ENCODE results near the gene ALX3. TPM values are rescaled to one million over a fixed set of nuclear protein-coding genes. Genes with fewer than 3 reads are reported as not detected.
A peak's percentile ranks its signal among the peaks of the same experiment; 100 is the strongest.

Gene ALX3
- total RNA-seq, 2 donors from 2014 or later, result not detected

DNA sequence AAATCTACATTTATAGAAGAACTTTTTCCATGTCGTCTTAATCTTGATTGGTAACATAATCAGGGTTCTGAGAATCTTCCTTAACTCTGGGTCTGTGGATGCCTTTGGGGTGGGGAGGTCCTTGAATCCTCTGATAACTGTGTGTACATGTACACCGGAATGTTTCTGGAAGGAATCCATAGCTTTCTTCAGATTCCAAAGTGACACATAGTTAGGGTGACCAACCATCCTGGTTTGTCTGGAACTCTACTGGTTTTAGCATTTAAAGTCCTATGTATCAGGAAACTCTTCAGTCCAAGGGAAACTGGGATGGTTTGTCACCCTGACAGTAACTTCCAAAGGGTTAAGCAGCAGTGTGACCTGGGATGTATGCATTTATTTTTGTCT is 19.2 kb downstream of the ALX3 start:
- Histone ChIP-seq H3K4me1 (peaks cover 3% of the 10 kb centered on the region), H3K36me3 (peaks cover 16% of the 10 kb centered on the region), H3K9ac (ENCODE audit: low read depth in 2 of 2, low read length in 2 of 2) (no peak overlapping the region), H3K4me3 (no peak overlapping the region), H3K9me3 (no peaks in the 10 kb centered on the region), H3K27me3 (no peaks in the 10 kb centered on the region), H3K27ac (no peak overlapping the region)
- DNase-seq, result no peak
- intact Hi-C loops (cut with DNase I), result no loop called here
- TF ChIP-seq, protein P1, sequence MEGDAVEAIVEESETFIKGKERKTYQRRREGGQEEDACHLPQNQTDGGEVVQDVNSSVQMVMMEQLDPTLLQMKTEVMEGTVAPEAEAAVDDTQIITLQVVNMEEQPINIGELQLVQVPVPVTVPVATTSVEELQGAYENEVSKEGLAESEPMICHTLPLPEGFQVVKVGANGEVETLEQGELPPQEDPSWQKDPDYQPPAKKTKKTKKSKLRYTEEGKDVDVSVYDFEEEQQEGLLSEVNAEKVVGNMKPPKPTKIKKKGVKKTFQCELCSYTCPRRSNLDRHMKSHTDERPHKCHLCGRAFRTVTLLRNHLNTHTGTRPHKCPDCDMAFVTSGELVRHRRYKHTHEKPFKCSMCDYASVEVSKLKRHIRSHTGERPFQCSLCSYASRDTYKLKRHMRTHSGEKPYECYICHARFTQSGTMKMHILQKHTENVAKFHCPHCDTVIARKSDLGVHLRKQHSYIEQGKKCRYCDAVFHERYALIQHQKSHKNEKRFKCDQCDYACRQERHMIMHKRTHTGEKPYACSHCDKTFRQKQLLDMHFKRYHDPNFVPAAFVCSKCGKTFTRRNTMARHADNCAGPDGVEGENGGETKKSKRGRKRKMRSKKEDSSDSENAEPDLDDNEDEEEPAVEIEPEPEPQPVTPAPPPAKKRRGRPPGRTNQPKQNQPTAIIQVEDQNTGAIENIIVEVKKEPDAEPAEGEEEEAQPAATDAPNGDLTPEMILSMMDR (IDR thresholded peaks at IDR 0.05), result no peak

DNA sequence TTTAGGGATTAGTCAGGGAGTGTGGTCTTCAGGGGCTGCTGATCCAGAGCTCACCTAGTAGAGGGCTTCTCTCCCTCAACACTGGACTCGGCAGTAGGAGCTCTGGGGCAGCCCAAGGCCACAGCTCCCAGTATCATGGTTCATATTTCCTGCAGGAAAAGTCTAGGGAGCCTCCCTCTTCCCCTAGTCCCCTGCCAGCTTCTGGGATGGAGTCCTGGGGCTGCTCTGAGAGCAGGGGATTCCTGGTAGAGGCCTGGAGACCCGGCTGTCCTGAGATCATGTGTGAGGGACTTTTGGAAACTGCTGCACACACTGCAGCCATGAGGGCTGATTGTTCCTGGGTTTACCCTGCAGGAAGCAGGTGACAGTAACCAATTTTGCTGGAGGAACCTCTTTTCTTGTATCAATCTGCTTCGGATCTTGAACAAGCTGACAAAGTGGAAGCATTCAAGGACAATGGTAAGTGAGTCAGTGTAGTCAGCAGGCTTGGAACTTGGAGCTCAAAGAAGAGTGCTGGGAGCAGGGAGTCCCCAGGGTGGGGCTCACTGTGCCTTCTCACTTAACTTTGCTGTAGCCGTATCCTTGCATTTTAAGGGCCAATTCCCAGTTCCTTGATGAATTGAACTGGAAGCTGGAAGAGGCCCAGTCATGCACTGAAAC is 19.7 kb downstream of the ALX3 start:
- H3K36me3 ChIP-seq, result peaks cover 16% of the 10 kb centered on the region
- H3K27me3 ChIP-seq, result no peaks in the 10 kb centered on the region
- intact Hi-C loops (cut with DNase I), result no loop called here
- TF ChIP-seq, protein P1 (IDR thresholded peaks at IDR 0.05), result no peak
- H3K9me3 ChIP-seq, result no peaks in the 10 kb centered on the region
- H3K4me1 ChIP-seq, result peaks cover 3% of the 10 kb centered on the region
- no peak for DNase-seq
- no peak overlapping the region for H3K9ac ChIP-seq (ENCODE audit: low read depth in 2 of 2, low read length in 2 of 2)
- H3K27ac ChIP-seq, result no peak overlapping the region
- no peak overlapping the region for H3K4me3 ChIP-seq

DNA sequence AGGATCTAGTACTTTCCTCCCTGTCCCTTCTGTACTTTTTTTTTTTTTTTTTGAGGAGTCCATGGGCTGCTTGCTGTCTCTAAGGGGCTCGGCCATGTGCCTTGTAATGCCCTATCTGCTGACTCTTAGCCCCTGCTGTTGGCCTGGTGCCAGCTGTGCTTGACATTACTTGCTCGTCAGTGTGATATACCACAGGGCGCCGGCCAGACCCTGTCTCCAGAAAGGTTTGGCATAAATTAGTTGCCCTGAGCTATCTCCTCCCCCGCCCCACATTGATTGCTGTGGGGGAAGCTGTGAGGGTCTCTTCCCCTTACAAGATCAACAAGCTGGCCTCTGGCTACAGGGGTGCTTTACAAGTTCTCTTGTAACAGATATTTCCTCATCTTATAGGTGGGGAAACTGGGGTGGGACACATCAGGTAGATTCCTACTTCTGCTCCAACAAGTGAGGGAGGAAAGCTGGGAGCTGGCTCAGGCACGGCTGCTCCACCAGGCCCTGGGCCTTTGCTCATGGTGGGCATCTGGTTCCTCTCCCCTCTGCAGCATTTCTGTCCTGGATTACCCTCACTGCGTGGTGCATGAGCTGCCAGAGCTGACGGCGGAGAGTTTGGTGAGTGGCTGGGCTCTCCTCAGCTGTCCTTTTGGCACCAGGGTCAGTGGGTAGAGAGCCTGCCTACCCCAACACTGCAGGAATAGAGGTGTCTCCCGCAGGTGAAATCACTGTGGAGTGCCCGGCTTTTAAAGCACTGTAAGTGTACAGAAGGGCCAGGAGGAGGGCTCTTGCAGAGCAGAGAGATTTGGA is 20.5 kb downstream of the ALX3 start:
- TF ChIP-seq, protein P1 (IDR thresholded peaks at IDR 0.05), result no peak
- H3K9ac ChIP-seq (ENCODE audit: low read depth in 2 of 2, low read length in 2 of 2), result no peak overlapping the region
- H3K27me3 ChIP-seq, result no peaks in the 10 kb centered on the region
- no peak for DNase-seq
- H3K36me3 ChIP-seq, result peaks cover 15% of the 10 kb centered on the region
- H3K4me1 ChIP-seq, result peaks cover 3% of the 10 kb centered on the region
- intact Hi-C loops (cut with DNase I), result no loop called here
- H3K9me3 ChIP-seq, result no peaks in the 10 kb centered on the region
- no peak overlapping the region for H3K4me3 ChIP-seq
- H3K27ac ChIP-seq, result no peak overlapping the region

DNA sequence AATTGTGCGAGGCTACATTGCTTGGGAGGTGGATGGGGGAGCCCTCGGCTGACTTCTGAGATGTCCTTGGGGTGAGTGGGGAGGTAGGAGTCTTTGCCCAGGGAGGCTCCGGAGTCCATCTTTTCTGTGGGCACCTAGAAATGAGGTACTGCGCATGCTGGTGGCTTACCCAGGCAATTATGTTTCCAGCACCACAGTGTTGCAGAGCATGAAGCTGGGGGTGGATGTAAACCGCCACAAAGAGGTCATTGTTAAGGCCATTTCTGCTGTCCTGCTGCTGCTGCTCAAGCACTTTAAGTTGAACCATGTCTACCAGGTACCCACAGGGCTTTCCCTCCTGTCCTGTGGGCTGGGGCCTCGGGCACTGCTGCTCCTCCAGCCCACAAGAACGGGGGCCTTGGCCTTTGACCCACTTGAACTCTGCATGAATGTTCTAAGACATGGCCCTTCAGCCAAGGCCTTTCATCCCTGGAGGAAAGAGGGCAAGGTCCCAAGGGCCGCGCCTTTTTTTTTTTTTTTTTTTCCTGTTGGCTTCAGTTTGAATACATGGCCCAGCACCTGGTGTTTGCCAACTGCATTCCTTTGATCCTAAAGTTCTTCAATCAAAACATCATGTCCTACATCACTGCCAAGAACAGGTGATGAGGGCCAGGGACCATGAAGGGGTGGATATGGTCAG is 21.4 kb downstream of the ALX3 start:
- Histone ChIP-seq H3K27me3 (no peaks in the 10 kb centered on the region), H3K9ac (ENCODE audit: low read depth in 2 of 2, low read length in 2 of 2) (no peak overlapping the region), H3K4me1 (peaks cover 3% of the 10 kb centered on the region), H3K9me3 (no peaks in the 10 kb centered on the region), H3K27ac (no peak overlapping the region), H3K4me3 (no peak overlapping the region), H3K36me3 (peaks cover 16% of the 10 kb centered on the region)
- intact Hi-C loops (cut with DNase I), result no loop called here
- peak; percentile 67 for DNase-seq
- TF ChIP-seq, protein P1 (IDR thresholded peaks at IDR 0.05), result no peak

DNA sequence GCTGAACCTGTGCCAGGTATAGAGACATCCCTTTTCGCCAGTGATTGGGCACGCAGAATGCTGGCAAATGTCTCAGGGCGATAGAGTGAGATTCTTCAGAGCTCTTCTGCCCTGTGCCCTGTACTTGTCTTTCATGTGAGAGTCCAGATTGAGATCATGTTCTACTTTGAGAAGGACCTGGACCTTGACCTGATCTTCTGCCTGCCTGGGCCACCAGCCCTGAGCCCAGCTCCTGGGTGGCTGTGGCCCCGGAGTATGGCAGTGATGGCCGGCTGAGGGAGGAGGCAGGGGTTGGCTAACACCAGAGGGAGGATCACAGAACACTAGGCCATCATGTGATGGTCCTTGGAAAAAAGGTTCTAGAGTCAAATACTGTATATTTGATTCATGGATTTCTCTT is 22.2 kb downstream of the ALX3 start:
- Histone ChIP-seq H3K27ac (no peak overlapping the region), H3K4me1 (peaks cover 3% of the 10 kb centered on the region), H3K9me3 (no peaks in the 10 kb centered on the region), H3K9ac (ENCODE audit: low read depth in 2 of 2, low read length in 2 of 2) (no peak overlapping the region), H3K4me3 (no peak overlapping the region), H3K27me3 (no peaks in the 10 kb centered on the region), H3K36me3 (peaks cover 24% of the 10 kb centered on the region)
- TF ChIP-seq, protein P1 (IDR thresholded peaks at IDR 0.05), result no peak
- no peak for DNase-seq
- intact Hi-C loops (cut with DNase I), result no loop called here
